ENCODE results near the gene HBB.

The HBB gene

DNA sequence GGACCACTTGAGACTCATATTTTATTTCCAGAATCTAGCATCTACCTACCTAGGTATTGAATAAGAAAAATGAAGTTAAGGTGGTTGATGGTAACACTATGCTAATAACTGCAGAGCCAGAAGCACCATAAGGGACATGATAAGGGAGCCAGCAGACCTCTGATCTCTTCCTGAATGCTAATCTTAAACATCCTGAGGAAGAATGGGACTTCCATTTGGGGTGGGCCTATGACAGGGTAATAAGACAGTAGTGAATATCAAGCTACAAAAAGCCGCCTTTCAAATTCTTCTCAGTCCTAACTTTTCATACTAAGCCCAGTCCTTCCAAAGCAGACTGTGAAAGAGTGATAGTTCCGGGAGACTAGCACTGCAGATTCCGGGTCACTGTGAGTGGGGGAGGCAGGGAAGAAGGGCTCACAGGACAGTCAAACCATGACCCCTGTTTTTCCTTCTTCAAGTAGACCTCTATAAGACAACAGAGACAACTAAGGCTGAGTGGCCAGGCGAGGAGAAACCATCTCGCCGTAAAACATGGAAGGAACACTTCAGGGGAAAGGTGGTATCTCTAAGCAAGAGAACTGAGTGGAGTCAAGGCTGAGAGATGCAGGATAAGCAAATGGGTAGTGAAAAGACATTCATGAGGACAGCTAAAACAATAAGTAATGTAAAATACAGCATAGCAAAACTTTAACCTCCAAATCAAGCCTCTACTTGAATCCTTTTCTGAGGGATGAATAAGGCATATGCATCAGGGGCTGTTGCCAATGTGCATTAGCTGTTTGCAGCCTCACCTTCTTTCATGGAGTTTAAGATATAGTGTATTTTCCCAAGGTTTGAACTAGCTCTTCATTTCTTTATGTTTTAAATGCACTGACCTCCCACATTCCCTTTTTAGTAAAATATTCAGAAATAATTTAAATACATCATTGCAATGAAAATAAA, 2.1 kb downstream of the HBB start:
- no peak for DNase-seq

DNA sequence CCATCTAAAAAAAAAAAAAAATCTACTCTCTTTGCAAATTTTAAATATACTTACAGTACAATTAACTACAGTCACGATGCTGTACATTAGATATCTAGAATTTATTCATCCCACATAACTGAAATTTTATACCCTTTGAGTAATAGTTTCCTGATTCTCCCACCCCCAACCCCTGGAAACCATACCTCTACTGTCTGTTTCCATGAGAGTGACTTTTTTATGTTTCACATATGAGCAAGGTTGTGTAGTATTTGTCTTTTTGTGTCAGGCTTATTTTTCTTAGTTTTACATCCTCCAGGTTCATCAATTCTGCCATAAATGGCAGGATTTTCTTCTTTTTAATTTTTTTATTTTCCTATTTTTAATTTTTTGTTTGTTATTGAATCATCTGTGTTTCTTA, 3.2 kb downstream of the HBB start:
- DNase-seq: no peak

GRCh38 chr11:5223146-5223545, 3.7 kb downstream of the HBB start:
- DNase-seq: no peak

DNA sequence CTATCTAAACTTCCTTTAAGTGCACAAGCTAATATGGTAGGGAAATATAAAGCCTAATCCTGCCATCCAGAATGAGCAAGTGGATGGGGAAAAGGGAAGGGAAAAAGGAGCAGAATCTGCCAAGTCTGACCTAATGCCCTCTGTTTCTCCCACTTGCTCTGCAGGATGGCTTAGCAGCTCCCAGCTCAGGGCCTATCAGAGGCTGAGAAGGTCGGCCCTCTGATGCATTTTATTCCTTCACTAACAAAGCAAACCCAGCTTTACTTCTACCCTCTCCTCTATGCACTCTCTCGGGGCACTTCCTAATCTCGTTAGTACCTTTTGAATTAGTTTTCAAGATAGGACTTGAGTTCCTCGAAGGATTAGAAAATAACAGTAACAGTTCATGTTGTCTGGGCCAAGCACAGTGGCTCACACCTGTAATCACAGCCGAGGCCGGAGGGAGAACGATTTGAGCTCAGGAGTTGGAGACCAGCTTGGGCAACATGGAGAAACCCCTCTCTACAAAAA, 16.4 kb downstream of the HBB start:
- no peak for DNase-seq

- DNase-seq: no peak
These were observed 22.1 kb downstream of the HBB start for GRCh38 chr11:5204787-5205186.

DNA sequence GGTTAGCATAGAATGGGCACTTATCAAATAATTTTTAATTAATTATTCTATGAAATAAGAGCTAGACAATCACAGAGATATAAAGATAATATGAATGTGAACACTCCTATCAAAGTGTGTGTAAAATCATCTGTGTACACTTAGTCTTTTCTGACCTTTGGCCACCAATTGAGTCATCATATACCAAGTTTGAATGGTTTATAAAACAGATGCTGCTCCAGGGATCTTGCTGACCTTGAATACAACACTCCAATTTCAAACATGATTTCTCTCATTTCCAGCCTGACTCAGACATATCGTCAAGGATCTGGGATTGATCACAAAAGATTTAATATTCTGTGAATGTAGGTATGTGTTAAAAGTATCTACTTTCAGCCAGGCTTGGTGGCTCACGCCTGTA, 23.5 kb downstream of the HBB start:
- DNase-seq: no peak

DNA sequence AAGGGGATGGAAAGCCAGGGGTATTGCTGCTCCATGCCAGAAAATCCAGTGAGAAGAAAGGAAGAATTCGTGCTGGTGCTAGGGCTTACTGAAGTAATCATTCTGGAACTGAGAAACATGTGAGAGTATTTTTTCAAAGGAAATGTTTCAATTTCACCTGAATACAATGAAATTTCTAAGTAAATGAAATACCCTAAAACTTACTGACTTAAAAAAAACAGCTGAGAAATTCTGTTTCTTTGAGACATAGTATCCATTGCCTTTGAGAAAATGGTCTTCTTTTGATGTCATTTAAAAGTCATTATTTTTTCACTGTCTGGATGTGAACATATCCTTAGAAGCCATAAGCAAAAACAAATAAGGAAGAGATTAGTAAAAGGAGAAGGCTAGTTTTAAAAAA, 26.3 kb downstream of the HBB start, which contains the start of gene OR51V1:
TSS of gene OR51V1 (minus strand) at position 101 of the 400 bp plus-strand sequence. CDS start at position 101, 0 bp downstream.
- DNase-seq: no peak

DNA sequence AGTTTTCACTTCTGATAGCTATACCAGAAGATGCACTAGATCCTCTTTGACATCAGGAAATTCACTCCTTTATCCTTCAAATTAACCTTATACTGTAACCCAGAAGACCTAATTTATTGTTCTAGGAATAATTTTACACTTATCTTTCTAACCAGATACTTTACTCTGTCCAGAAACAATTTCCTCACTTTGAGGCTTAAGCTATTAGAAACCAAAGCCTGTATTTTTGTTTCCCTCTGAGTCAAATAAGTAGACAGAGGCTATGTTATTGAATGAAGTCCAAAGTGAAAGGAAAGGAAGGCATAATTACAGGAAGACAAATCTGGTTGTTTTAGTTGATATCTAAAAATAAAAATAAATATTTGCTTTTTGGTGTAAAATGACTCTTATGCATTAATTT, 28.6 kb downstream of the HBB start:
- DNase-seq: no peak

DNA sequence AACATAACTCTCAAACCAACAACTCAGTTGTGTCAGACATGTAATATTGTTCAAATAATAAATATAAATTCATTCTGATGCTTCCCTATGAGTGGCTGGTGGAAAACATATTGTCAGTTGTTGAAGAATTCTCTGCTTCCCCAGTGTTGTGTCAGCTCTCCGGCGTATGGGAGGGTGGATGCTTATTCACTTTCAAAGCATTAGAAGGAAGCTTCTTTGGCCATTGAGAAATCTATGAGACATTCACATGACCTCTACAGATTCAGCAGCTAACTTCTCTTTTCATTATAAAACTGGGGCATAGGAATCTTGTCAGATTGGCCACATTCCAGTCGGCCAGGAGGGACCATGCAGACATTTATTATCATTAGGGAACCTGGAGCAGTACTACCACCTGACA, 29.3 kb downstream of the HBB start:
- DNase-seq: no peak

DNA sequence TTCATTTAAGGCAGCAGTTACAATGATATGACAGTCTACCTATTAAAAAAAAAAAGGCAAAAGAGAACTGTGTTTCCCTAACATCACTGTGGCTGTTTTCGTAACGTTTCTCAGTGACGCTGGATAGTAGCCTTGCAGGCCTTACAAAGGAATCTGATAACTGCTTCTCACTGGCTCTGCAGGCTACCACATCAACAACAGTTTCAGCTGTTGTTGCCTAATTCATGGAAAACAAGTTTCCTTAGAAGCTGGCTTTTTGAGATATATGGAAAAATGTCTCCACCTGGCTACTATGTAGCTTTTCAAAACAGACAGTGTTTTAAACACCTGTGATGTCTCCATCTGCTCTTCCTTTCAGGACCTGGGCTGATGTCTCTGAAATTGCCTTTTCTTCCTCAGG, 30.1 kb downstream of the HBB start:
- no peak for DNase-seq

DNA sequence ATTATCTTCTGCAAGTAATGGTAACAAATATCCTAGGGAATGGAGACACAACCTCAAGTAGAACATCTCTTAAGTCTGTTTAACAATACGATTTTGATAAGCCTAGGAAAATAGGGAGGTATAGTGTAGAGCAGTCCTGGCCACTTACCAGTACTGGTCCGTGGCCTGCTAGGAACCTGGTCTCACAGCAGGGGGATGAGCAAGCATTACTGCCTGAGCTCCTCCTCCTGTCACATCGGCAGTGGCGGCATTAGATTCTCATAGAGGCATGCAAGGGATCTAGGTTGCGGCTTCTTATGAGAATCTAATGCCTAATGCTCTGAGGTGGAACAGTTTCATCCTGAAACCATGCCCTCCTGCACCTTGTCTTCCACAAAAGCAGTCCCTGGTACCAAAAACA, 30.8 kb downstream of the HBB start:
- DNase-seq: no peak

GRCh38 chr11:5192738-5193137, 34.1 kb downstream of the HBB start:
- DNase-seq: no peak

GRCh38 chr11:5188201-5188600, 38.7 kb downstream of the HBB start:
- no peak for DNase-seq

- DNase-seq: no peak
These were observed 48.6 kb downstream of the HBB start for GRCh38 chr11:5178046-5178837.
